Esophagus muscularis mucosa (tissue), 4 donors: ENCODE measurements around the gene PTER.

Source experiments
- EP300 ChIP-seq: sonication (generic); formaldehyde crosslinking; IDR thresholded peaks from one replicate; pipeline ENCODE4 v1.6.1; 2017; ENCODE audit warnings: antibody characterized with exemption
- POLR2A ChIP-seq: fragments of 450-650 bp; IDR thresholded peaks from one replicate; pipeline ENCODE4 v1.6.1; 2017; ENCODE audit warnings: antibody characterized with exemption, moderate library complexity, mild to moderate bottlenecking, low read depth
- POLR2AphosphoS5 ChIP-seq, 2 donors: sonication (generic); formaldehyde crosslinking; IDR thresholded peaks; one replicate each; pipeline ENCODE4 v1.6.1; 2017; ENCODE audit warnings: antibody characterized with exemption in 2 of 2
- TF ChIP-seq, protein P1 (sequence below), 3 experiments: fragments of 200-600 bp in 2 of 3; fragments of 450-650 bp in 1 of 3; sonication (generic) in 2 of 3; IDR thresholded peaks; one replicate each; pipeline ENCODE4 v1.5.1; 2017 to 2019; ENCODE audit warnings: antibody characterized with exemption in 3 of 3, mild to moderate bottlenecking in 2 of 3, moderate library complexity in 1 of 3

DNA sequence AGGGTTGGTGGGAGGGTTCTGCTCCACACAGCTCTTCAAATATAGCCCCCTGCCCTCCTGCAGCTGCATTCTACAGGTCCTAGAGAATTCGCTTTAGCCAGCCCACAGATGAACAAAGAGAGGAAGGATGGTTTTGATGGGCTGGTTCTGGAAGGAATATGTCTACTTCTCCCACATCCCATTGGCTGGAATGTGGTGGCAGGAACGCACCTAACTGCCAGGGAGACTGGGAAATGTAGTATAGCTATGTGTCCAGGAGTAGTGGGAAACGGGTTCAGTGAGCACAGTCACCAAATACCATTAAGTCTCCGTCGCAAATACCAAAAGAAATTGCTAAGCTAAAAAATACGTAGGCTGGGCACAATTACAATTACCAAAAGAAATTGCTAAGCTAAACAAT, 7.3 kb upstream of the PTER start:
- TF ChIP-seq, protein P1, sequence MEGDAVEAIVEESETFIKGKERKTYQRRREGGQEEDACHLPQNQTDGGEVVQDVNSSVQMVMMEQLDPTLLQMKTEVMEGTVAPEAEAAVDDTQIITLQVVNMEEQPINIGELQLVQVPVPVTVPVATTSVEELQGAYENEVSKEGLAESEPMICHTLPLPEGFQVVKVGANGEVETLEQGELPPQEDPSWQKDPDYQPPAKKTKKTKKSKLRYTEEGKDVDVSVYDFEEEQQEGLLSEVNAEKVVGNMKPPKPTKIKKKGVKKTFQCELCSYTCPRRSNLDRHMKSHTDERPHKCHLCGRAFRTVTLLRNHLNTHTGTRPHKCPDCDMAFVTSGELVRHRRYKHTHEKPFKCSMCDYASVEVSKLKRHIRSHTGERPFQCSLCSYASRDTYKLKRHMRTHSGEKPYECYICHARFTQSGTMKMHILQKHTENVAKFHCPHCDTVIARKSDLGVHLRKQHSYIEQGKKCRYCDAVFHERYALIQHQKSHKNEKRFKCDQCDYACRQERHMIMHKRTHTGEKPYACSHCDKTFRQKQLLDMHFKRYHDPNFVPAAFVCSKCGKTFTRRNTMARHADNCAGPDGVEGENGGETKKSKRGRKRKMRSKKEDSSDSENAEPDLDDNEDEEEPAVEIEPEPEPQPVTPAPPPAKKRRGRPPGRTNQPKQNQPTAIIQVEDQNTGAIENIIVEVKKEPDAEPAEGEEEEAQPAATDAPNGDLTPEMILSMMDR (IDR thresholded peaks at IDR 0.05) = no peak
- no peak for TF ChIP-seq POLR2A
- no peak for TF ChIP-seq EP300
- TF ChIP-seq POLR2AphosphoS5 (IDR thresholded peaks at IDR 0.05) = no peak
